Nephron progenitor cell (in vitro differentiated cells): ENCODE measurements around the gene PLPP7.

Experiments used
- DNase-seq: peaks from one replicate; pipeline ENCODE4 v3.0.0; 2021
- H3K27ac Mint-ChIP-seq: 2 replicates; pipeline ENCODE4 v1.8.0; 2021; ENCODE audit warnings: mild to moderate bottlenecking, moderate library complexity, mixed read lengths
- H3K27me3 Mint-ChIP-seq: 2 replicates; pipeline ENCODE4 v1.8.0; 2021; ENCODE audit warnings: mild to moderate bottlenecking, low read depth, mixed read lengths; ENCODE audit not compliant: poor library complexity
- H3K36me3 Mint-ChIP-seq: 2 replicates; pipeline ENCODE4 v1.8.0; 2021; ENCODE audit warnings: low read depth, mixed read lengths
- H3K4me1 Mint-ChIP-seq: 2 replicates; pipeline ENCODE4 v1.8.0; 2021; ENCODE audit warnings: mixed read lengths
- H3K4me3 Mint-ChIP-seq: 2 replicates; pipeline ENCODE4 v1.8.0; 2021; ENCODE audit warnings: mild to moderate bottlenecking, moderate library complexity, mixed read lengths
- H3K9me3 Mint-ChIP-seq: 2 replicates; pipeline ENCODE4 v1.8.0; 2021; ENCODE audit warnings: mild to moderate bottlenecking, moderate library complexity, mixed read lengths
- CTCF ChIP-seq: fragments of 200-600 bp; sonication (generic); IDR thresholded peaks from 2 replicates; pipeline ENCODE4 v1.5.0; 2021; ENCODE audit warnings: antibody characterized with exemption

Gene PLPP7

DNA sequence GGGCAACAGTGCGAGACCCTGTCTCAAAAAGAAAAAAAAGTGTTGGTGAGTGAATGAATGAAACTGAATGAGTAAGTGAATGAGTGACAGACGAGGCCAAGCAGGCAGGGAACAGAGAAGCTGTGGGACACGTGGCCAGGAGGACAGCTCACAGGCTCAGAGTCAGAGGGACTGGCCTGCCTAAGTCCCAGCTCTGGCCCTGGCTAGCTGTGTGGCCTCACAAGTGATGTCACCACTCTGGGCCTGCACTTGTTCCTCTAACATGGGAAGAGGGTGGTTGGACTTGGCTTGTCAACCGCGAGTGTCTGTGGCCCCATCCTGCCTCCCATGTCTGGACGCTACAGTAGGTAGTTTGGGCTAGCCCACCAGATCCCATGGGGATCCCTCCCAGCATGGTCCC is 4.7 kb upstream of the PLPP7 start:
- no peak for TF ChIP-seq CTCF
- no peak overlapping the region for H3K27ac Mint-ChIP-seq
- no peak for DNase-seq
- peaks cover 25% of the 10 kb centered on the region for H3K4me1 Mint-ChIP-seq
- H3K27me3 Mint-ChIP-seq, result peaks cover 34% of the 10 kb centered on the region
- H3K36me3 Mint-ChIP-seq, result no peaks in the 10 kb centered on the region
- H3K4me3 Mint-ChIP-seq, result no peak overlapping the region
- H3K9me3 Mint-ChIP-seq, result no peaks in the 10 kb centered on the region

DNA sequence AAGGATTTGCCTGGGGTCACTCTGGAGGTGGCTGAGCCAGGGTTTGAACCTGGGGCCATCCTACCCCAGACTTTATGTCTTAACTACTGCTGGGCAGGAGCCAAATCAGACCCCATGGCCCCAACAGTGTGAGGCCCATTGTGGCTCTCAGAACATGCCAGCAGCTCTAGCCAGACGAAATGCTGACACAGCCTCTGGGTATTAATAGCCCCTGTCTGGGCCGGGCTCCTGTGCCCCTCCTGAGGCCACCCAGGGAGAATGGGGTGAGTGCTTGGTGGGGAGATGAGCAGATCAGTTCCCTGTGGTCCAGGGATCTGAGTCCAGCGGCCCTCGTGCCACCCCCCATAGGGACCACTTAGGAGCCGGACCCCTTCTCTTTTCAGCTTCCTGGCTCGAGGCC is 2.2 kb upstream of the PLPP7 start:
- no peak for DNase-seq
- Mint-ChIP-seq H3K27ac (no peak overlapping the region), H3K4me1 (peaks cover 24% of the 10 kb centered on the region), H3K4me3 (no peak overlapping the region), H3K36me3 (no peaks in the 10 kb centered on the region), H3K27me3 (peaks cover 17% of the 10 kb centered on the region), H3K9me3 (no peaks in the 10 kb centered on the region)
- TF ChIP-seq CTCF, result no peak

DNA sequence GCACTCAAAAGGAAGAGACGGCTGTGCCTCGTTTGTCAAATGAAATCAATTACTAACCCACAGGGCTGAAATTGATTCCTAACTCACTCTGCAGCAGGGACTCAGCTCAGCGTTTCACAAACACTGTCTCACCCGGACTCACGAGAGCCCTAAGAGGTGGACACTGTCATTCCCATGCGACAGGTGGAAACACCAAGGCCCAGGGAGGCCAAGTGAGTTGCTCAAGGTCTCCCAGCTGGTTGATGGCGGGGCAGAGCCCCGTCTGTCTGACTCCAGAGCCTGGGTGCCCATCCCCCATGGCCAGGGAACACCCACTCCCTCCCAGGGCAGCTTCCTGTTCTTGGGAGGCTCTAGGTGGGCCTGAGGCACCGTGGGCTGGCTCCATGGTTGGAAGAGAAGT is 1.3 kb upstream of the PLPP7 start:
- DNase-seq, result no peak
- Mint-ChIP-seq H3K9me3 (no peaks in the 10 kb centered on the region), H3K4me1 (peaks cover 23% of the 10 kb centered on the region), H3K4me3 (no peak overlapping the region), H3K27ac (no peak overlapping the region), H3K27me3 (peaks cover 12% of the 10 kb centered on the region), H3K36me3 (no peaks in the 10 kb centered on the region)
- TF ChIP-seq CTCF, result no peak

GRCh38 chr9:131290036-131290766 is 678 bp downstream of the PLPP7 start:
- Mint-ChIP-seq H3K27ac (no peak overlapping the region), H3K9me3 (no peaks in the 10 kb centered on the region), H3K4me3 (peak overlapping the region; percentile 36), H3K4me1 (peaks cover 23% of the 10 kb centered on the region), H3K36me3 (no peaks in the 10 kb centered on the region), H3K27me3 (peaks cover 3% of the 10 kb centered on the region)
- DNase-seq, result no peak
- no peak for TF ChIP-seq CTCF

DNA sequence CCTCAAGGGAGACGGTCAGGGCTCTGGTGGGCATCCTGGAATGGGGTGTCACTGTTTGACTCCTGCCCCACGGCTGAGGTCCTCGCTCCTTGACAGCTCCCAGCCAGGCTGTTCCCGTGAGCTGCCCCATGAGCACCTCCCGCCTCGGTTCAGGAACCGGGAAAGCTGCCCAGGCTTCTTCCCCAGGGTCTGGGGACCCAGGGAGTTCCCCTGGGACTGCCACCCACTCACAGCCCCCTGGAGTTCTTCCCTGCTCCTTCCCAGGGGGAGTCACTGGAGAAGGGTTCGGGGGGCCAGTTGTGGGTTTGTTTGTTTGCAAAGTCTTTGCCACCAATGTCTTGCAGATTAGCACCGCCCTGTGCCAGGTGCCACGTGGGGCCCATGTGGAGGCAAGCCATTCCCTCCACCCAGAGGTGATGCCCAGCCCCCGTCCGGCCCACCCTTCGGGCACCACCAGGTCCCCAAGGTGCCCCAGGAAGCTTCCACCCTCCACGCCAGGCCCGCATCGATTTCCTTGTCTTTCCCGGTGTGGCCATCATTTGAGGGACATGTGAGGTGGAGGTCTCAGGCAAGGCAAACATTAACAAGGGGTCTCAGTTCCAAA is 1.3 kb downstream of the PLPP7 start:
- H3K4me3 Mint-ChIP-seq, result peak overlapping the region; percentile 50
- H3K4me1 Mint-ChIP-seq, result peaks cover 23% of the 10 kb centered on the region
- peaks cover 3% of the 10 kb centered on the region for H3K27me3 Mint-ChIP-seq
- no peak overlapping the region for H3K27ac Mint-ChIP-seq
- DNase-seq, result no peak
- H3K36me3 Mint-ChIP-seq, result no peaks in the 10 kb centered on the region
- TF ChIP-seq CTCF, result no peak
- H3K9me3 Mint-ChIP-seq, result no peaks in the 10 kb centered on the region
